ENCODE data around the gene PPM1F. TPM values are rescaled to one million over a fixed set of nuclear protein-coding genes. Genes with fewer than 3 reads are reported as not detected.
"Not testable (repeated sequence)": the region's sequence is repeated elsewhere in the genome, so short reads cannot be mapped to it uniquely, and the experiment has no call there.

PPM1F gene
- total RNA-seq, 1 donor from 2014 or later, result 22.7 TPM

GRCh38 chr22:21873619-21874018 is 79.0 kb downstream of the PPM1F start:
- H3K27ac Mint-ChIP-seq, result no peak overlapping the region
- no peak for DNase-seq (ENCODE audit: low spot score, unreplicated experiment)
- peaks cover 2% of the 10 kb centered on the region for H3K4me1 Mint-ChIP-seq (ENCODE audit: low read depth)
- H3K9me3 Mint-ChIP-seq (ENCODE audit: low read depth), result no peaks in the 10 kb centered on the region
- no peak overlapping the region for H3K4me3 Mint-ChIP-seq (ENCODE audit: low read depth)
- no peaks in the 10 kb centered on the region for H3K36me3 Mint-ChIP-seq (ENCODE audit: insufficient read depth)
- no peak for TF ChIP-seq CTCF (IDR thresholded peaks at IDR 0.05; ENCODE audit: unreplicated experiment)
- no peaks in the 10 kb centered on the region for H3K27me3 Mint-ChIP-seq

GRCh38 chr22:21872741-21873140 is 79.9 kb downstream of the PPM1F start:
- H3K4me1 Mint-ChIP-seq (ENCODE audit: low read depth); DNase-seq (ENCODE audit: low spot score, unreplicated experiment); H3K27me3 Mint-ChIP-seq; H3K27ac Mint-ChIP-seq; H3K9me3 Mint-ChIP-seq (ENCODE audit: low read depth); H3K36me3 Mint-ChIP-seq (ENCODE audit: insufficient read depth); H3K4me3 Mint-ChIP-seq (ENCODE audit: low read depth): not testable (repeated sequence)

Other genes starting within 250 kb of the PPM1F start
- 24.9 and 30.5 TPM in 2 replicates for gene YPEL1, start 217.1 kb downstream of the PPM1F start, total RNA-seq
- gene MAPK1, start 85.2 kb downstream of the PPM1F start, total RNA-seq, result 116 and 126 TPM in 2 replicates
- gene TOP3B, start 29.9 kb upstream of the PPM1F start, total RNA-seq, result 81.1 and 83.3 TPM in 2 replicates